ENCODE data around the gene PUS1. TPM values are rescaled to one million over a fixed set of nuclear protein-coding genes. Genes with fewer than 3 reads are reported as not detected.
"Not testable (repeated sequence)": the region's sequence is repeated elsewhere in the genome, so short reads cannot be mapped to it uniquely, and the experiment has no call there.

The PUS1 gene
- total RNA-seq, 2 donors from 2014 or later, result 11.2 to 33.6 TPM

DNA sequence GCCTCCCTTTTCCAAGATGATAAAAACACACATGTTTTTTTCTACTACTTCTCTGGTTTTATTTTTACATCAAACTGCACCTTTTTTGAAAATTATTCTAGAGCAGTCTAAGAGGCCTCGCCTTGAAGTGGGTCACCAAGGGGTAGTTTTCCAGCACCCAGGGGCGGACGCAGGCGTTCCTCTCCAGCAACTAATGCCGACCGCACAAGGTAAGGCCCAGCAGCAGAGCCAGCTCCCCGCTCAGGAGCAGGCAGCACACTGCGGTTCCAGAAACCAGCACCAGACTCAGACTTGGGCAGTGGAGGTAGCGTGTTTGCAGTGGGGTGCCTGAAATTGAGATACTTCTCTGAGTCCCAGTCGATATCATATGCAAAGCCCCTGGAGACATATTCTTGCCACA lies 52.3 kb downstream of the PUS1 start:
- ATAC-seq, result no peak
- intact Hi-C loops (cut with DNase I), result no loop called here
- 98% methylated on average over 10 of the region's 10 CpGs for WGBS, 2 donors
- DNase-seq, result no peak
- Histone ChIP-seq H3K9me3 (no peaks in the 10 kb centered on the region), H3K4me1 (no peaks in the 10 kb centered on the region), H3K27ac (no peak overlapping the region), H3K4me3 (no peak overlapping the region), H3K36me3 (replicated peaks in 1 of 2; ENCODE audit: insufficient read depth in 1 of 2, low read depth in 2 of 2) (peaks cover 0 to 18% of the 10 kb centered on the region in 2 donors), H3K27me3 (no peaks in the 10 kb centered on the region)
- no peak for TF ChIP-seq POLR2A (IDR thresholded peaks at IDR 0.05)
- TF ChIP-seq, protein P1, sequence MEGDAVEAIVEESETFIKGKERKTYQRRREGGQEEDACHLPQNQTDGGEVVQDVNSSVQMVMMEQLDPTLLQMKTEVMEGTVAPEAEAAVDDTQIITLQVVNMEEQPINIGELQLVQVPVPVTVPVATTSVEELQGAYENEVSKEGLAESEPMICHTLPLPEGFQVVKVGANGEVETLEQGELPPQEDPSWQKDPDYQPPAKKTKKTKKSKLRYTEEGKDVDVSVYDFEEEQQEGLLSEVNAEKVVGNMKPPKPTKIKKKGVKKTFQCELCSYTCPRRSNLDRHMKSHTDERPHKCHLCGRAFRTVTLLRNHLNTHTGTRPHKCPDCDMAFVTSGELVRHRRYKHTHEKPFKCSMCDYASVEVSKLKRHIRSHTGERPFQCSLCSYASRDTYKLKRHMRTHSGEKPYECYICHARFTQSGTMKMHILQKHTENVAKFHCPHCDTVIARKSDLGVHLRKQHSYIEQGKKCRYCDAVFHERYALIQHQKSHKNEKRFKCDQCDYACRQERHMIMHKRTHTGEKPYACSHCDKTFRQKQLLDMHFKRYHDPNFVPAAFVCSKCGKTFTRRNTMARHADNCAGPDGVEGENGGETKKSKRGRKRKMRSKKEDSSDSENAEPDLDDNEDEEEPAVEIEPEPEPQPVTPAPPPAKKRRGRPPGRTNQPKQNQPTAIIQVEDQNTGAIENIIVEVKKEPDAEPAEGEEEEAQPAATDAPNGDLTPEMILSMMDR (IDR thresholded peaks at IDR 0.05), result no peak

DNA sequence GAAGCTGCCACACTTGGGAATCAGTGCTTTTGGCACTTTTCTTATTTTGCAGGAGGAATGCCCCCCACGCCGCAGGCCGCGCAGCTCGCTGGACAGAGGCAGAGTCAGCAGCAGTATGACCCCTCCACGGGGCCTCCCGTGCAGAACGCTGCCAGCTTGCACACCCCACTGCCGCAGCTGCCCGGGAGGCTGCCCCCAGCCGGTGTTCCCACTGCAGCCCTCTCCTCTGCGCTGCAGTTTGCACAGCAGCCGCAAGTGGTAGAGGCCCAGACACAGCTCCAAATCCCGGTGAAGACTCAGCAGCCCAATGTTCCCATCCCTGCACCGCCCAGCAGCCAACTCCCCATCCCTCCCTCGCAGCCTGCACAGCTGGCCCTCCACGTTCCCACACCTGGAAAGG lies 53.0 kb downstream of the PUS1 start:
- 94 to 98% methylated on average over 7 to 13 of the region's 17 CpGs for WGBS, 2 donors
- Histone ChIP-seq H3K36me3 (replicated peaks in 1 of 2; ENCODE audit: insufficient read depth in 1 of 2, low read depth in 2 of 2) (peaks cover 0 to 18% of the 10 kb centered on the region in 2 donors), H3K4me3 (no peak overlapping the region), H3K27ac (no peak overlapping the region), H3K9me3 (no peaks in the 10 kb centered on the region), H3K4me1 (no peaks in the 10 kb centered on the region), H3K27me3 (no peaks in the 10 kb centered on the region)
- no peak for ATAC-seq
- DNase-seq, result no peak
- no peak for TF ChIP-seq POLR2A (IDR thresholded peaks at IDR 0.05)
- TF ChIP-seq, protein P1 (IDR thresholded peaks at IDR 0.05), result no peak
- intact Hi-C loops (cut with DNase I), result no loop called here

- TF ChIP-seq, protein P1 (IDR thresholded peaks at IDR 0.05), result no peak
- TF ChIP-seq POLR2A (IDR thresholded peaks at IDR 0.05), result no peak
- Histone ChIP-seq H3K4me1 (no peaks in the 10 kb centered on the region), H3K9me3 (no peaks in the 10 kb centered on the region), H3K27ac (no peak overlapping the region), H3K27me3 (no peaks in the 10 kb centered on the region), H3K36me3 (replicated peaks in 1 of 2; ENCODE audit: insufficient read depth in 1 of 2, low read depth in 2 of 2) (peaks cover 0 to 25% of the 10 kb centered on the region in 2 donors), H3K4me3 (no peak overlapping the region)
- intact Hi-C loops (cut with DNase I), result no loop called here
- DNase-seq (no peak), ATAC-seq (no peak)
- 70 to 95% methylated on average over 2 to 6 of the region's 6 CpGs for WGBS, 2 donors
These were observed 54.0 kb downstream of the PUS1 start for GRCh38 chr12:131983026-131983425.

- Histone ChIP-seq H3K4me3 (no peak overlapping the region), H3K9me3 (no peaks in the 10 kb centered on the region), H3K27me3 (no peaks in the 10 kb centered on the region), H3K4me1 (no peaks in the 10 kb centered on the region), H3K36me3 (replicated peaks in 1 of 2; ENCODE audit: insufficient read depth in 1 of 2, low read depth in 2 of 2) (peaks cover 0 to 27% of the 10 kb centered on the region in 2 donors), H3K27ac (no peak overlapping the region)
- ATAC-seq (no peak), DNase-seq (no peak)
- intact Hi-C loops (cut with DNase I), result no loop called here
- whole genome bisulfite sequencing, 2 donors, result 91 to 98% methylated on average over 4 to 6 of the region's 6 CpGs
- no peak for TF ChIP-seq POLR2A (IDR thresholded peaks at IDR 0.05)
- TF ChIP-seq, protein P1 (IDR thresholded peaks at IDR 0.05), result no peak
These were observed 54.5 kb downstream of the PUS1 start for GRCh38 chr12:131983554-131983953.

DNA sequence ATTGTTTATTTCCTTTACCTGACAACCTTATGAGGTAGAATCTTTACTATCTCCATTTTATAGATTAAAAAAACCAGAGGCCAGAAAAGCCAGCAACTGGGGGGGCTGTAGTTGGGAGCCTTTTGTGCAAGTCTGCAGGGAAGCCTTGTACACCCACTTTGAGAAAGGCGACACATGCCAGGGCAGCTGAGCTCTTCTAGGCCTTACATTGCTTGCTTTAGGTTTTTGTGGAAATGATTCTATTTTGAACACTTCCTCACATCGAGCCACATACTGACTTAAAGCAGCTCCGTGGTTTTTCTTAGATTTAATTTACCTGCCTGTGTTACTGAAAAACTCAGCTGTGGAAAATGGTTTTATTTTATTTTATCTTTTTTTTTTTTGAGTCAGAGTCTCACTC lies 55.3 kb downstream of the PUS1 start:
- no peak for DNase-seq
- H3K27ac ChIP-seq, result no peak overlapping the region
- no peaks in the 10 kb centered on the region for H3K27me3 ChIP-seq
- no peak overlapping the region for H3K4me3 ChIP-seq
- no peaks in the 10 kb centered on the region for H3K9me3 ChIP-seq
- intact Hi-C loops (cut with DNase I), result no loop called here
- H3K4me1 ChIP-seq, result no peaks in the 10 kb centered on the region
- TF ChIP-seq, protein P1 (IDR thresholded peaks at IDR 0.05), result no peak
- no peak for TF ChIP-seq POLR2A (IDR thresholded peaks at IDR 0.05)
- WGBS, 2 donors, result 89 to 95% methylated on average over 3 of the region's 3 CpGs
- peaks cover 0 to 31% of the 10 kb centered on the region in 2 donors for H3K36me3 ChIP-seq (replicated peaks in 1 of 2; ENCODE audit: insufficient read depth in 1 of 2, low read depth in 2 of 2)
- no peak for ATAC-seq

GRCh38 chr12:131985510-131985875 lies 56.4 kb downstream of the PUS1 start:
- Histone ChIP-seq H3K36me3 (replicated peaks in 1 of 2; ENCODE audit: insufficient read depth in 1 of 2, low read depth in 2 of 2) (peaks cover 0 to 29% of the 10 kb centered on the region in 2 donors), H3K27ac (peak overlapping the region in 1 of 4 donors; percentile 27)
- H3K9me3 ChIP-seq; H3K4me3 ChIP-seq; intact Hi-C loops (cut with DNase I); ATAC-seq; H3K27me3 ChIP-seq; H3K4me1 ChIP-seq: not testable (repeated sequence)
- 74 to 94% methylated on average over 11 of the region's 11 CpGs for WGBS, 2 donors
- peak in 1 of 4 donors; percentile 38 for DNase-seq
